HL-60 (cell line): ENCODE results near the gene U2AF2.
A peak's percentile ranks its signal among the peaks of the same experiment; 100 is the strongest.

Experiments
- DNase-seq, 2 experiments: peaks; one replicate each; pipeline ENCODE4 v3.0.0-alpha.2; 2010 to 2020; ENCODE audit warnings: low read depth in 1 of 2, low spot score in 1 of 2
- H3K27ac ChIP-seq: fragments of 250-450 bp; sonication (Bioruptor Pico); replicated peaks from 2 replicates; pipeline ENCODE4 v1.5.1; 2020; ENCODE audit warnings: mild to moderate bottlenecking, moderate library complexity
- H3K27me3 ChIP-seq: fragments of 250-450 bp; sonication (Bioruptor Pico); 2 replicates; pipeline ENCODE4 v1.5.1; 2021; ENCODE audit warnings: mild to moderate bottlenecking, moderate library complexity; ENCODE audit not compliant: insufficient read depth, poor library complexity, severe bottlenecking
- H3K4me3 ChIP-seq: replicated peaks from 2 replicates; pipeline ENCODE4 v1.5.1; 2011; ENCODE audit warnings: mild to moderate bottlenecking, control low read depth, low read length; ENCODE audit not compliant: insufficient read depth
- CTCF ChIP-seq: IDR thresholded peaks from one replicate; pipeline ENCODE4 v1.5.1; 2011; ENCODE audit warnings: low read length, control low read depth, inconsistent platforms; ENCODE audit not compliant: insufficient read depth
- GABPA ChIP-seq: IDR thresholded peaks from 2 replicates; pipeline ENCODE4 v1.6.1; 2012; ENCODE audit warnings: low read depth
- POLR2AphosphoS5 ChIP-seq: IDR thresholded peaks from 2 replicates; pipeline ENCODE4 v1.6.1; 2012; ENCODE audit warnings: low read depth
- REST ChIP-seq: IDR thresholded peaks from 2 replicates; pipeline ENCODE4 v1.6.1; 2012; ENCODE audit warnings: low read depth; ENCODE audit not compliant: insufficient replicate concordance
- SPI1 ChIP-seq: IDR thresholded peaks from 2 replicates; pipeline ENCODE4 v1.6.1; 2012; ENCODE audit warnings: low read depth, mild to moderate bottlenecking, borderline replicate concordance
- long read RNA-seq: library from polyadenylated mRNA; unstranded; transcript quantifications from one replicate; pipeline ENCODE4 v2.0.0, GENCODE V29; 2020

The U2AF2 gene
- long read RNA-seq, partial matches to known transcripts = 1 of 11 reads
- long read RNA-seq, other reads (novel, unspliced or antisense) = 9 of 11 reads

- Histone ChIP-seq H3K4me3 (peak within 1 kb of the TSS; percentile 87), H3K27me3 (no peaks in the 10 kb centered on the region), H3K27ac (peak within 1 kb of the TSS; percentile 99)
- DNase-seq = peak; percentile 87 to 93
- TF ChIP-seq CTCF (no peak), SPI1 (peak; percentile 63), REST (peak; percentile 12), GABPA (peak; percentile 88), POLR2AphosphoS5 (peak; percentile 75)
Observed at GRCh38 chr19:55654868-55655647, at the start of gene U2AF2. TSS of gene U2AF2 (plus strand) at chr19:55655035. CDS start at chr19:55655105, 70 bp downstream.

GRCh38 chr19:55605207-55605636 is 49.6 kb upstream of the U2AF2 start:
- peak overlapping the region; percentile 88 for H3K4me3 ChIP-seq
- peak overlapping the region; percentile 87 for H3K27ac ChIP-seq
- H3K27me3 ChIP-seq = no peaks in the 10 kb centered on the region
- peak; percentile 90 to 97 for DNase-seq
- TF ChIP-seq SPI1 (peak; percentile 57; the same call in 1 of the 2 replicates), CTCF (no peak), REST (no peak), GABPA (peak; percentile 83), POLR2AphosphoS5 (0 out of 2 replicates have a peak, but pooled peaks have one; percentile 48)

- H3K27me3 ChIP-seq = no peaks in the 10 kb centered on the region
- DNase-seq = peak; percentile 65 to 85
- peak within 1 kb of the TSS; percentile 87 for H3K27ac ChIP-seq
- TF ChIP-seq GABPA = 0 out of 2 replicates have a peak, but pooled peaks have one; percentile 17
- no peak; the same call in 1 of the 2 replicates for TF ChIP-seq POLR2AphosphoS5
- TF ChIP-seq SPI1 = no peak
- TF ChIP-seq CTCF = peak; percentile 58
- no peak for TF ChIP-seq REST
- peak within 1 kb of the TSS; percentile 88 for H3K4me3 ChIP-seq
Observed at GRCh38 chr19:55605637-55606470, 49.0 kb upstream of the U2AF2 start, which contains the start of gene ZNF865. TSS of gene ZNF865 (plus strand) at chr19:55605647. CDS start at chr19:55613619, 7,972 bp downstream.
